T-helper 22 cell (primary cell): ENCODE data around the gene BLMH.

Experiments used
- DNase-seq: peaks from one replicate; pipeline ENCODE4 v3.0.0-alpha.2; 2020; ENCODE audit warnings: low read depth

The BLMH gene, protein sequence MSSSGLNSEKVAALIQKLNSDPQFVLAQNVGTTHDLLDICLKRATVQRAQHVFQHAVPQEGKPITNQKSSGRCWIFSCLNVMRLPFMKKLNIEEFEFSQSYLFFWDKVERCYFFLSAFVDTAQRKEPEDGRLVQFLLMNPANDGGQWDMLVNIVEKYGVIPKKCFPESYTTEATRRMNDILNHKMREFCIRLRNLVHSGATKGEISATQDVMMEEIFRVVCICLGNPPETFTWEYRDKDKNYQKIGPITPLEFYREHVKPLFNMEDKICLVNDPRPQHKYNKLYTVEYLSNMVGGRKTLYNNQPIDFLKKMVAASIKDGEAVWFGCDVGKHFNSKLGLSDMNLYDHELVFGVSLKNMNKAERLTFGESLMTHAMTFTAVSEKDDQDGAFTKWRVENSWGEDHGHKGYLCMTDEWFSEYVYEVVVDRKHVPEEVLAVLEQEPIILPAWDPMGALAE

DNA sequence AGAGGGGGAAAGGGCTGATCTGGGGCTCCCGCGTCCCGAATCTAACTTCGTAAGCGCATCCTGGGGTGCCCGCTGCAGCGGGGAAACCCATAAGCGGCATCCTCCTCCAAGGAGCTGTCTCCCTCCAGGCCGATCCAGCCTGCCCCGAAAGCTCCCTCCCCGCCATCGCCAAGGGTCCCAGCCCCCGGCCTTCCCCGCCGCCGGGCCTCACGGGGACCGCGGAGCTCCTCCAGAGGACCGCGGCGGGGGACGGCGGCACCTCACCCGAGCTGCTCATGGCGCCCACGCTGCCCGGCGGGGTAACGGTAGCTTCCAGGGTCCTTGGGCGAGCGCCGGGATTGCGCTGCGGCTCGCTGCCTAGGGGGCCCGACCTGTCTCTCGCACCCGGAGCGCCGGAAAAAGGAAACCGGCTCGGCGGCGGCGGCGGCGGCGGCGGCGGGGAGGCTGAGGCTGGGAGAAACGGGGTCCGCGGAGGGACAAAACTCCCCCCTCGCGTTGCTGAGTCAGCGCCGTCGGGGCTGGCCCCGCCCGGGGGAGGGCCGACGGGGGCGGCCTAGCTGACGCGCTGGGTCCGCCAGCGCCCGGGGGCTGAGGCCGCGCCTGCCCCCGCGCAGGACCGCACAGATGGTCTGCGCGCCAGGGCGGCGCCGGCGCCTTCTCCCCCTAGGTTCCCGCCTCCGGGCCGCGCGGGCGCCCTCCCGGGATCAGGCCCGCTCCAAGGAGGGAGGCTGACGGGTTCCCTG, at the start of gene BLMH:
Gene BLMH, minus strand, starts transcription at position 402 of the 743 bp plus-strand sequence. Its CDS starts 125 bp downstream, at position 277.
- DNase-seq: peak; percentile 69

DNA sequence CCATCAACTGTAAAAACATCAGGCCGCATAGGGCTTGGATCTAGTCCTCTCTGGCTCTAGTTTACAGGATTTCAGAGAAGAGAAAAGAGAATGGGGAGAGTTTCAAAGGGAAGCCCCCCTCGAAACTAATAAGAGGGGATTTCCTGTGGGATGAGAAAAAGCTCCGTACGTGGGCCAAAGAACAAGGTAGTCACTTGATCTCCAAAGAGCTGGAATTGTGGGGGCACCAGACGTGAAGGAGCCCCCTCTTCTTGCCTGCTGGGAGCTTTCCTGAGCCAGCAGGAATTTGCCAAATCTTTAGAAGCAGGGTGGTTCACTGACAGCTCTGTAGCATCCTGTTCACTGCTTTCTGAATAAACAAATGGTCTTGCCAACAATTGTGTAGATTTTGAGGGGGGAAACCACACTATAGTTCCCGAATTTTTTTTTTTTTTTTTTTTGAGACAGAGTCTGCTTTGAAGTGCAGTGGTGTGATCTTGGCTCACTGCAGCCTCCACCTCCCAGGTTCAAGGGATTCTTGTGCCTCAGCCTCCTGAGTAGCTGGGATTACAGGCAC, 49.1 kb upstream of the BLMH start:
- no peak for DNase-seq

DNA sequence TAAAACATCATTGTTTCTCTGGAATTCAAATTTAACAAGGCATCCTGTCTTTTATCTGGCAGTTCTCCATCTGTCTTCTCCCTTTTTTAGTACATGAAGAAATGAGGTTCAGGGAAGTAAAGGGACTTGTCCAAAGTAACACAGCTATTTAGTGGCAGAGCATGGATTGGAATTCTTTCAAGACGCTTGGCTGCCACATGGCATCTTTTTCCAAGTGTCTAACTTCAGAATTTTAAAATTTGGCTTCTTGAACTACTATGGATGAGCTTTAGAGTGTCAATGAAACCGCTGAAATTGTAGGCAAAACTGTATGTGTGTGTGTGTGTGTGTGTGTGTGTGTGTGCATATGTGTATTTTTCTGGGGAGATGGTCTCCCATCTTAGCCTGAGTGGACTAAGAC, 47.3 kb upstream of the BLMH start:
- no peak for DNase-seq

DNA sequence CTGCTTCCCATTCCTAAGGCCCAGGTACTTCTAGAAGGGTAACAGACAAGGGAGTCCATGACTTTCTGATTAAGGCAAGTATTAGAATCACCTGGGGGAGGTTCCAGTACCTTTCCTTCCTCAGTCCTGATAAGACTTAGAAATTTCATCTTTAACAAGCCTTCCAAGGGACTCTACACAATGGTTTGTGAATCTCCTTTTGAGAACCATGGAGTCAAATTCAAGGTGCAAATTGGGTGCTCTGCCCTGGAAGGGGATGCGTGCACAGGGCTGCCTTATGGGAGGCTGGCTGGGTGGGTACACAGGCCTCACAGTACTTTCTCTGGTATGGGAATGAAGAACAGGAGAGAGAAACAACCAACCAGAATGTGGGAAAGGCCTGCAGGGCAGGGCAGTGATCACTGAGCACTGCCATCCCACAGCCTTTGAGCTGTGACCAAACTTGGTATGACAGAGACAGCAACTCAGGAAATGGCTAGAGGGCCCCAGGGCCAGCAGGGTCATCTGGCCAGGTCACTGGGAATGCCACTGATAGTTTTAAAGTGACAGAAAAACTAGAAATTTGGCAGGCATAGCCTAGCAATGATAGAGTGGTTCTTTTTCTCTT, 45.8 kb upstream of the BLMH start:
- no peak for DNase-seq

DNA sequence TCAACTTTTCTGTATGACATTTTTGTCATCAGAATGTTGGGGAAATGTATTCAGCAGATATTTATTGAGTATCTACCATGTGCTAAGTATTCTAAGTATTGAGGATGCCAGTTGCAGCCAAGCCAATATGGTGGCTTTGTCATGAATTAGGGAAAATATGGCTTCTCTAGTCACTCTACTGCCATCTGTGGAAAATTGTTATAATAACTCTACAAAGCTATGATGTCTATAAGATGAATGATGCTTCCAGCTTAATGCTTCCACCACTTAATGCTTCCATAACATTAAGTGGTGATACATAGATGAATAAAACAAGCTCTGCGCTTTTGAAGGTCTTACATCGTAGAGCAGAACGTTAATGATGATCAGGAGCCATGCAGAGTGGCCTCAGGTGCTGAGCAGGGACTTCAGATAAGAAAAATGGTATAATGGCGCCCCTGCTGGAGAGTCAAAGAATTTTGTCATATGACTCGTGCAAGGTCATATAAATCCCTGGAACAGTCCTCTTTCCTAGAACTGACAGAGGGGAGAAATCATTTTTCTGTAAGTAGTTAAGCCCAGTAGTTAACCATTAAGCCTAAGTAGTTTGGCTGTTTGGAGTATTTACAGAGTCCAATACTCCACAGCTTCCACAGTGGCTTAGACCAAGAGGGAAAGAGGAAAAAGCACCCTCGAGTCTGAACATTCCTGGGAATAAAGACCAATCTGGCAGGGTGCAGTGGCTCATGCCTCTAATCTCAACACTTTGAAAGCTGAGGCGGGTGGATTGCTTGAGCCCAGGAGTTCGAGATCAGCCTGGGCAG, 44.8 kb upstream of the BLMH start:
- peak; percentile 20 for DNase-seq

DNA sequence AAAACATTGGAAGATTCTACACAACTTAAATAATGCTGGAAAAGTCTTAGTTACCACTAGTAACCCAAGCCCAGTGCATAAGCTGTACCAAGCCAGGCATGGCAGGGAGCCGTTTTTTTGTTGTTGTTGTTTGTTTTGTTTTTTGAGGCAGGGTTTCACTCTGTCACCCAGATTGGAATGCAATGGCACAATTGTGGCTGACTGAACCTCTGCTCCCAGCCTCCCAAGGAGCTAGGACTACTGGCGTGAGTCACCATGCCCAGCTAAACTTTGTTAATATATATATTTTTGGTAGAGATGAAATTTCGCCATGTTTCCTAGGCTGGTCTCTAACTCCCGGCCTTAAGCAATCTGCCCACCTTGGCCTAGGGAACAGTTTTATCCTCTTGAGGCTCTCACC, 42.7 kb upstream of the BLMH start:
- no peak for DNase-seq

DNA sequence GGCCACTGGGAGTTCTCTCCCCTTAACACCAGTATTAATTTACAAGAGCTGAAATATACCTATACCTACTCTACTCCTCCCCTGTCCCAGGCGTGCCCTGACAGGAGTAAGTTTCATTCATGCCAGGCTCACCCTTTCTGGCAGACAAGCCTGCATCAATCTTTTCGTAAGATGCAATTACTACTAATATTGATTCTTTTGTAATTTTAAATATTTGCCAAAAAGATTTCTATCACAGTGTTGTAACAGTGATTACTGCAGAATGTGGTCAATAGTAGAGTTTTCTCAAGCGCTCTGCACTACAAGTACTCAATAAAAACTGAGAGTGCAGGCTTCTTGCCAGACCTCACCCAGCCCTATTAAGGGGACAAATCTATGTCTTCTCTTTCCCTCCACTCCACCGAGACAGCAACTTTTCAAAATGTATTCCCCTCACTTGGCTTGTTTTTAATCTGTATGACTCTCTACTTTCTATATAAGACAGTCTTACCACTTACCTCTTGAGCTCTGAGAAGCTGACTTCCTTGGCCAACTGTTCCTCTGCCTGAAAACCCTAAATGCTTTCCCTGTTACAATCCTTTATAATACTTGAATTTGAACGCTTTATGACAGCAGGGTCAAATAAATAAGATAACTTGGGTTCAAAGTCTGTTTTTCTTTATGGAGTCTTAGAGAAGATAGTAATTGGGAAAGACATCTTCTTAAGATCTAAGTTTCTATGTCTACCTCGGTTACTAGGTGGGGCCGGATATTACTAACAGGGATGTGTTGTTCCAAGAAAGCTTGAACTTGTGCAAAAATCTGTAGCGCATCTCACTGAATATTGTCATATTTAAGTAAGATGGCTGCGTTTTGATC, 42.0 kb upstream of the BLMH start, which contains the start of gene TMIGD1:
Gene TMIGD1, minus strand, starts transcription at position 555 of the 858 bp plus-strand sequence. CDS start 1,924 bp downstream, outside the sequence.
- no peak for DNase-seq

DNA sequence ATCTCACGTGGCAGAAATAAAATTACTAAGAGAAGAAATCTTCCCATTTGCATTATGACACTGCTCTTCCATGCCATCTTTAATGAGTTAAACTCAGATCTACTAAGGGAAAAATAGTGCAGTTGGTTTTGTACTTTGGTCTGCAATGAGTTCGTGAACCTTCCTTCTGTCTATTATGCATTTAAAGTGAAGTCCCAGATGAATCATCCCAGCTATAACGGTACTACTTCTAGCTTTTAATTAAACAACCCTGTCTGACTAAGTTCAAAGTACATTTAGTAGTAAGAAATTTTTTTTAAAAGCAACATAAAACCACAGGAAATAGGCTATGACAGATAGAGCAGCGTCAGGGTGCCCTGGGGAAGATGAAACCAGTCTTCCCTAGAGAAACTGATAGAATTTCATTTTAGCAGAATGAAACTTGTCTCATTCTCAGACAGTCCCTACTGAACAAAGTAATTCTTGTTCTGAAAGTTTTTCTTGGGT, 40.4 kb upstream of the BLMH start:
- DNase-seq: peak; percentile 42

DNA sequence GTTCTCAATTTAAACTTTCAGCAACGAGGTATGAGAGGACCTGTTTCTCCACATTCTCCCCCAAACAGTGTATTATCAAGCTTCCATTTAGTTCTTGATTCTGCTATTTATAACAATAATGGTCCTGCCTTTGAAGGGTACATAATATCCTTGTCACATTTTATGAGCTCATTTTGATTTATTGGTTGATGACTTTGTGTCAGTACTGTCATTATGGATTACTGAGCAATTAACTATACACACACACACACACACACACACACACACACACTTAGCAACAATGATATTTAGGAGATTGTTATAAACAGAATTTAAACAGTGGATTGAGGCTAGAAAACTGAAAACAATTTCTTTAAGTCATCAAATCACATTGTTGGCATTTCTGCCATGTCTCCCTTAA, 35.1 kb upstream of the BLMH start:
- no peak for DNase-seq

DNA sequence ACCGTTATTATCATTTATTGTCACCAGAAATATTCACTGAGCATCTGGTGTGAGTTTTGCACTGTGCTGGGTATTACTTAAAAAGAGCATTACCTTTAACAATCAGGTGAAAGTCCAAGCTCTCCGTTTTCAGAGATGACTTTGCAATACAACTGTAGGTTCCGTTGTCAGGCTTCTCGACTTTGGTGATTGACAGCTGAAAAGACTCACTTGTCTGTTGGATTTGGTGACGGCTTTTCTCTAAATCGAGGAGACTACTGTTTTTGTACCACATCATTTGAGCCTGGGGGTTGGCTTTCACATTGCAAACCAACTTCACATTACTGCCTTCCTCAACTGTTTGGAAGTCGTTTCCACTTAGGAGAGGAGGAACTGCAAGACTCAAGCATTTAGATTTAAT, 33.0 kb upstream of the BLMH start:
- no peak for DNase-seq

DNA sequence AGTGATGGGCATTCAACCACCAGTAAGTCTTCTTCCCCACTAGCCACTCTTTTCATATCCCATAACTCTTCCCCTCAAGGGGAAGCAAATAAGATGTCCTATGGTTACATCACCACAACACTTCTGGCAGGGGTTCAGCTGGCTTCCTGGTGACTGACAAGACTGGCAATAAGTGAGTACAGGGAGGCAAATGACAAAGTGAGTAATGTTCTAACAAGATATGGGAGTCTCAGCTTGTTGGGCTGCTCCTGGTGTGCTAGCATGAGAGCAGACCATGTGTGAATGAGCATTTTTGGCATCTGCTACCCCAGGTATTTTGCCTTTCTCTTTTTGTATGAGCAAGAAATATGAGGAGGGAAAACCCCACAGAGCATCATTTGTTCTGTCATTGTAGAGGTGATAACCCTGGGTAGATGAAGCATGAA, 32.2 kb upstream of the BLMH start:
- DNase-seq: peak; percentile 4

DNA sequence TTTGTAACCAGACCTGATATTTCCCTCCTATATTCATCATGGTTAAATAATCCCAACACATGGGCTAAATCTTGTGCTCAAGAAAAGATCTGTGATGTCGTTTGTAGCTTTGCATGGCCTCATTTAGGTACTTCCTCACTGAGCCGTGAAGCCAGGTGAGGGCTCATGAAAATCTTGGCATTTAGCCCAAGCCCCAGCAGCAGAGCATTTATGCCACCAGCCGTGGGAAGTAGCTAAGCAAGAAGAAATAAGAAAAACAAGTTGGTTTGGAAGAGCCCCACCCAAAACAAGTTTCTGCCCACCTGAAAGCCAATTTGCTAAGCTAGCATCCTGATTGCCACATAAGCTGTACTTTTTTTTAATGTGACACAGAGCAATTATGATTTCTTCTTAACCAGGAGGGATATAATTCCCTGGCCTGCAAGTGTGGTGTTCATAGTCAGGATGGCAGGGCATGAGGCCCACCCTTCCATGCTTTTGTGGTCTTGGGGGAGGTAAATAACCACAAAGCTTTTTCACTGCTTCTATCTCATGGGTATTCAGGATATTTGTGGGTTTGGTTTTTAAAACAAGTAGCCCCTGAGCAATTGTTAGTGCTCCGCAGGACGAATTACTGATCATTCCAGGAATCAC, 31.6 kb upstream of the BLMH start:
- peak; percentile 47 for DNase-seq

DNA sequence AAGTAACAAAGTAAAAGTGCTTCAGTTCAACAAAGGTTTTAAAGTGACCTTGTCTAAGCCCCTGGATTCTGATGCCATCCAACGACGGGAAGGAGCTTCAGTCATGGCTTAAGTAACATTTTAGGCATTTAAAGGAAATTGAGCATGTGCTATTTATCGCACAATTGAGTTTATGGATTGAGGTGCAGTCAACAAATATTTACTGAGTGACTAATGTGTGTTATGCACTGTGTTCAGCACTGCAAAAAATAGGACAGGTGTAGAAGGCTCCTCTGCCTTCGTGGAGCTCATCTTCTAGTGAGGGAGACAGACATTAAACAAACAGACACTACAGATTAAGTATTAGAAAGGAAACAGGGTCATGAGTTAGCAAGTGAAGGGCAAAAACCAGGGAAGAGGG, 29.6 kb upstream of the BLMH start:
- no peak for DNase-seq

DNA sequence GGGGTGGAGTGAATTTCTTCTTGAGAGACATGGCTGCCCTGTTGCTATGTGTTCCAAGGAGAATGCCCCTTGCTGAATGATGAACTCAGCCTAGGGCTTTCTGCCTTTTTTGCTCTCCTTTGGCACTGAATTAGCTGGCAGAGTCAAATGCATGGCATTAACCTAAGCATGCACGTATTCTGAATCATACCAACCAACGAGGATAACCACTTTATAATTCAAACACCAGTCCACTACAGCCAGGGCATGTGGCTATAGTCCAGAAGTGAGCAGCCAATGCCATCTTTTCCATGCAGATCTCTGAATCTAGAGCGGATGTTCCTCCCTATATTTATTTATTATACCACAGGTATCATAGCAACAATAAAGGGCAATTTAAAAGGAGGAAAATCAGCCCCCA, 26.4 kb upstream of the BLMH start:
- DNase-seq: no peak

DNA sequence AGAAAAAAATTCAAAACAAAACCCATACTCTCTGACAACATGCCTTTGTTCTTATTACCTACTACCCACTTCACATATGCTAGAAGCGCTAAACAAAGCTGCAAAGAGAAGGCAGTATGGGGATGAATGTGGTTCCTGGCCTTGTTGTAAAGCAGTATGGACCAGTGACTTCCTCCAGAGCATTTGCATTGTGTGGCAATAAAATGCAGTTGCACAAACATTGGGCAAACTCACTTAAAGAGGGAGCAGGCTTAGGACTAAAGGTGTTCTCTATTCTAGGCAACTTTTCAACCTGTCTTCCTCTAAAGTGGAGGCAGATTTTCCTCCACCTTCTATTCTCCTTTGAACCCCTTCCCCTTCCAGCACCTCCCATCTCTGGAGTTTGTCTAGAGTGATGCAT, 25.0 kb upstream of the BLMH start:
- DNase-seq: no peak

DNA sequence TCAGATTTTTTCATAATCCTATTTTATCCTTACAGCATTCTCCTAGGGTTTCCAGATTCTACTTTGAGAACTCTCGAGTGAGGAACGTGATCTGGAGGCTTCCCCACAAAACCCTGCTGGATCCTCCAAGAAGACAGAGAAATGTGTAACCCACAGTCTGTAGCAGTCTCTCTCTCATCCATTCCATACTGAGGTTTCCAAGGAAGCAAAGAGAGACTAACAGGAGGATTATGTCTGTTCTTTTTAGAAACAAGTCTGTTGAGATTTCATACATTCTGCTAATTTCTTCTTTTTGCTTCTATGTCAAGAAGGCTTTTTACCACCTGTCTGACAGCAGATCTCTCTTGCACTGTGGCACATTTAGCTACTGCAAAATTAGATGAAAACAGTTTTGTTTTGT, 23.4 kb upstream of the BLMH start:
- DNase-seq: no peak

DNA sequence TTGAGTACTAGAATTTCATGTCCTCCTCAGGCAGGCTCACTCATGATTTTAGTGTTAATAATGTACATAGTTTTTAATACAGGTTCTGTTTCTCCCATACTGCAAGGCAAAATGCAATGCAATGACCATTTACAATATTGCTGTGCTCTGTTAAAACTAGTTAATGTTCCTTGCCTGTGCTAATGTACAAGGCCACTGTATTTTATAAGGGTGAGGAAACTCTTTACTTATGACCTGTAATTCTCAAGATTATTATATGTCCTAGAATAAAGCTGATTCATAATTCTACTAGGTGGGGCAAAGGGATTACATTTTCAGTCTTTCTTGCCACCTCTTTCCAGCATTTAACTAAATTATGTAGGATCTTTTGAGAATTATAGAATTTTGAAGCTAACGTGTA, 22.7 kb upstream of the BLMH start:
- no peak for DNase-seq

DNA sequence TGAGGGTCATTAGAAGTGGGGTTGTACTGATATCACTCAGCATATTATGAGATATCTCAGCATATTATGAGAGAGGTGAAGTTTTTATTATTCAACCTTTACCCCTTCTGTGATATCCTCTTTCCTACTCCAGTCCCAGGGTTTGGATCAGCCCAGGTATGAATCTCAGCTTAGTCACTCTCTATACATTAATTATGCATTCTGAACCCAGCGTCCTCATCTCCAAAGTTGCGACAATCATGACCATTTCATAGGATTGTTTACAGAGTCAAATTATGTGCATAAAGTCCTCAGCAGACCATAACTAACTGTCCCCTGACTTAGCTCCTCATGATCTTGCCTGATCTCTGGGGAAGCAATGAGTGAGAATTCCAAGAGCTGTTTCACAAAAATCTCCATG, 20.5 kb upstream of the BLMH start:
- DNase-seq: no peak

DNA sequence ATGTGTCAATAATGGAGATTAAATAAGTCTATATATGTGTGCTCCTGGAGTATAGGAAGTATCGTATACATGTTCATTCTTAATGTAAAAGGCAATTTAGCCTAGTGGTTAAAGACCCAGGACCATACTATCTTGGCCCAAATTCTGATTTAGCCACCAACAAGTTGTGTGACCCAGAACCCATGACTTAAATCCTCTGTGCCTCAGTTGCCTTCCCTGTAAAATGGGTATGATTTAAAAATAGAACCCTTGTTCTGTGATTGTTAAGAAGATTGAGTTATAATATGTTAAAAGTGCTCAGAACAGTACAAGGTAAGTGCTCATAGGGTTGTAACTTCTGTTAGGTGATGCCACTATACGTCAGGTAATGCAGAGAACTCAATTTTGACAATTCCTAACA, 18.8 kb upstream of the BLMH start:
- no peak for DNase-seq

DNA sequence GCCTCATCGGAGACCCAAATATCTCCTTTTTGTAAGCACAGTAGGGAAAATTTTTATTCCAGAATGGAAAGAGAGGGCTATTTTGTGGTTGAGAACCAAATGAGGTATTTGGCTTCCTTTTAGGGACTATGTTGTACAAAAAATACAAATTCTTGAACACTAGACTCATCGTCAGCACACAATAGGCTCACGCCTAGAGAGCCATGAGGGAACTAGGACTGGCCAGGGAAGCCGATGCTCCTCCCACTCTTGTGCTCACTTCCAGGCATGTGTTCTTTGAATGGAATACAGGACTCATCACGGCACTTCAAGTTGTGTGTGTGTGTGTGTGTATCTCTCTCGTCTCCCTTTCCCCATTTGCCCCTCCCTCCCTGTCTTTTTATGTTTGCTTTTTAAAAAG, 17.8 kb upstream of the BLMH start:
- DNase-seq: no peak
